H9 (cell line): ENCODE data around the gene MAN1B1. TPM values are rescaled to one million over a fixed set of nuclear protein-coding genes. Genes with fewer than 3 reads are reported as not detected.

ENCODE experiments used
- DNase-seq: peaks from one replicate; pipeline ENCODE4 v3.0.0-alpha.2; 2017
- H2AFZ ChIP-seq: one replicate; pipeline ENCODE4 v1.6.1; 2013; ENCODE audit warnings: mild to moderate bottlenecking, low read length, control low read depth, moderate library complexity
- H2AK5ac ChIP-seq: 2 replicates; pipeline ENCODE4 v1.6.1; 2013; ENCODE audit warnings: low read length, control low read depth, mixed read lengths; ENCODE audit not compliant: insufficient read length
- H2BK120ac ChIP-seq: one replicate; pipeline ENCODE4 v1.6.1; 2013; ENCODE audit warnings: low read depth, mild to moderate bottlenecking, low read length, control low read depth, inconsistent platforms; ENCODE audit not compliant: poor library complexity, severe bottlenecking
- H2BK12ac ChIP-seq: 2 replicates; pipeline ENCODE4 v1.6.1; 2013; ENCODE audit warnings: low read length, control low read depth, mixed read lengths, low read depth; ENCODE audit not compliant: insufficient read length
- H2BK15ac ChIP-seq: 2 replicates; pipeline ENCODE4 v1.6.1; 2013; ENCODE audit warnings: low read depth, low read length, control low read depth
- H2BK20ac ChIP-seq: one replicate; pipeline ENCODE4 v1.6.1; 2013; ENCODE audit warnings: low read depth, mild to moderate bottlenecking, low read length, control low read depth, inconsistent platforms; ENCODE audit not compliant: poor library complexity, severe bottlenecking
- H2BK5ac ChIP-seq: 2 replicates; pipeline ENCODE4 v1.6.1; 2013; ENCODE audit warnings: low read length, control low read depth, mixed read lengths; ENCODE audit not compliant: insufficient read length
- H3K14ac ChIP-seq: 2 replicates; pipeline ENCODE4 v1.6.1; 2013; ENCODE audit warnings: low read length, control low read depth; ENCODE audit not compliant: insufficient read depth
- H3K18ac ChIP-seq: 2 replicates; pipeline ENCODE4 v1.6.1; 2013; ENCODE audit warnings: low read depth, mild to moderate bottlenecking, mixed read lengths, low read length, control low read depth; ENCODE audit not compliant: insufficient read length
- H3K23ac ChIP-seq: 2 replicates; pipeline ENCODE4 v1.6.1; 2013; ENCODE audit warnings: low read length, control low read depth, mixed read lengths, low read depth; ENCODE audit not compliant: insufficient read length
- H3K23me2 ChIP-seq: 2 replicates; pipeline ENCODE4 v1.6.1; 2013; ENCODE audit warnings: low read depth, mild to moderate bottlenecking, mixed read lengths, low read length, control low read depth; ENCODE audit not compliant: insufficient read length, poor library complexity, severe bottlenecking
- H3K27ac ChIP-seq: 2 replicates; pipeline ENCODE4 v1.5.1; 2013; ENCODE audit warnings: low read length, control low read depth, mixed read lengths, low read depth; ENCODE audit not compliant: insufficient read length
- H3K27me3 ChIP-seq: 2 replicates; pipeline ENCODE4 v1.6.1; 2013; ENCODE audit warnings: low read length, control low read depth, inconsistent platforms; ENCODE audit not compliant: insufficient read depth
- H3K4ac ChIP-seq: 2 replicates; pipeline ENCODE4 v1.6.1; 2013; ENCODE audit warnings: low read depth, mild to moderate bottlenecking, control low read depth, inconsistent platforms, low read length, moderate library complexity
- H3K4me1 ChIP-seq: 2 replicates; pipeline ENCODE4 v1.6.1; 2013; ENCODE audit warnings: low read length, control low read depth, inconsistent platforms; ENCODE audit not compliant: insufficient read depth
- H3K4me2 ChIP-seq: 2 replicates; pipeline ENCODE4 v1.6.1; 2013; ENCODE audit warnings: low read length, control low read depth, mixed read lengths; ENCODE audit not compliant: insufficient read length, insufficient read depth
- H3K56ac ChIP-seq: 2 replicates; pipeline ENCODE4 v1.6.1; 2013; ENCODE audit warnings: low read depth, mild to moderate bottlenecking, mixed read lengths, low read length, control low read depth; ENCODE audit not compliant: insufficient read length
- H3K79me1 ChIP-seq: 2 replicates; pipeline ENCODE4 v1.6.1; 2013; ENCODE audit warnings: low read depth, mild to moderate bottlenecking, moderate library complexity, low read length, control low read depth, inconsistent platforms; ENCODE audit not compliant: insufficient read depth, poor library complexity, severe bottlenecking
- H3K79me2 ChIP-seq: 2 replicates; pipeline ENCODE4 v1.6.1; 2013; ENCODE audit warnings: low read length, control low read depth, inconsistent platforms; ENCODE audit not compliant: insufficient read depth
- H3K9ac ChIP-seq: 2 replicates; pipeline ENCODE4 v1.6.1; 2013; ENCODE audit warnings: low read length, control low read depth, mixed read lengths; ENCODE audit not compliant: insufficient read length; ENCODE audit errors: extremely low read depth
- H3K9me3 ChIP-seq: one replicate; pipeline ENCODE4 v1.6.1; 2013; ENCODE audit warnings: low read depth, low read length, inconsistent platforms; ENCODE audit not compliant: control insufficient read depth
- H3T11ph ChIP-seq: one replicate; pipeline ENCODE4 v1.6.1; 2013; ENCODE audit warnings: mild to moderate bottlenecking, low read length, control low read depth, inconsistent platforms
- H4K20me1 ChIP-seq: one replicate; pipeline ENCODE4 v1.6.1; 2013; ENCODE audit not compliant: control insufficient read depth, insufficient read length, insufficient read depth
- H4K5ac ChIP-seq: 2 replicates; pipeline ENCODE4 v1.6.1; 2013; ENCODE audit warnings: low read depth, mild to moderate bottlenecking, mixed read lengths, low read length, control low read depth; ENCODE audit not compliant: insufficient read length
- H4K8ac ChIP-seq: replicated peaks from 2 replicates; pipeline ENCODE4 v1.6.1; 2013; ENCODE audit warnings: low read length, control low read depth, mixed read lengths, low read depth; ENCODE audit not compliant: insufficient read length
- H4K91ac ChIP-seq: 2 replicates; pipeline ENCODE4 v1.6.1; 2013; ENCODE audit warnings: low read depth, mild to moderate bottlenecking, moderate library complexity, mixed read lengths, low read length, control low read depth; ENCODE audit not compliant: insufficient read length
- H3K27ac Mint-ChIP-seq, 3 experiments: 2 replicates in 2 of 3; 3 replicates in 1 of 3; pipeline ENCODE4 v1.8.0; 2020 to 2021; ENCODE audit warnings: mixed read lengths in 3 of 3, mild to moderate bottlenecking in 1 of 3, moderate library complexity in 1 of 3
- H3K27me3 Mint-ChIP-seq: 2 replicates; pipeline ENCODE4 v1.8.0; 2021; ENCODE audit warnings: low read depth, mild to moderate bottlenecking, moderate library complexity, mixed read lengths
- H3K36me3 Mint-ChIP-seq, 3 experiments: 2 replicates in 2 of 3; 3 replicates in 1 of 3; pipeline ENCODE4 v1.8.0; 2020 to 2021; ENCODE audit warnings: low read depth in 3 of 3, mixed read lengths in 3 of 3; ENCODE audit not compliant: insufficient read depth in 1 of 3
- H3K4me1 Mint-ChIP-seq, 2 experiments: 2 replicates each; pipeline ENCODE4 v1.8.0; 2020; ENCODE audit warnings: mixed read lengths in 2 of 2
- H3K4me3 Mint-ChIP-seq, 2 experiments: 2 replicates in 1 of 2; 3 replicates in 1 of 2; pipeline ENCODE4 v1.8.0; 2020 to 2021; ENCODE audit warnings: mild to moderate bottlenecking in 2 of 2, mixed read lengths in 2 of 2, moderate library complexity in 1 of 2
- H3K9me3 Mint-ChIP-seq, 2 experiments: 2 replicates in 1 of 2; 3 replicates in 1 of 2; pipeline ENCODE4 v1.8.0; 2020; ENCODE audit warnings: mild to moderate bottlenecking in 2 of 2, mixed read lengths in 2 of 2, moderate library complexity in 1 of 2
- CTCF ChIP-seq: fragments of 200-600 bp; sonication (generic); conservative IDR thresholded peaks from 3 replicates; pipeline ENCODE4 v1.8.0; 2021; ENCODE audit warnings: antibody characterized with exemption, mild to moderate bottlenecking
- WGBS: extraction: QIAGEN DNeasy Blood & Tissue Kit; methylation state at CpG from one replicate; pipeline ENCODE4 v1.1.7; 2013; ENCODE audit warnings: missing lambda C conversion rate, low lambda C conversion rate, mixed read lengths; ENCODE audit not compliant: insufficient read length; ENCODE audit errors: extremely low coverage; 5-methylcytosine and 5-hydroxymethylcytosine counted together
- total RNA-seq: library from RNA; stranded (reverse); gene quantifications from 2 replicates; pipeline ENCODE4 v1.2.1, GENCODE V29; 2021

MAN1B1 gene
- total RNA-seq, 1 experiment from 2014 or later, result 34.9 TPM

GRCh38 chr9:137083394-137084004 is 3.3 kb upstream of the MAN1B1 start:
- TF ChIP-seq CTCF, result no peak
- Mint-ChIP-seq H3K27ac (no peak overlapping the region; a peak in 1 of 7 replicates), H3K4me3 (no peak overlapping the region), H3K9me3 (no peaks in the 10 kb centered on the region), H3K27me3 (peaks cover 25% of the 10 kb centered on the region), H3K36me3 (no peaks in the 10 kb centered on the region; a peak in 1 of 7 replicates), H3K4me1 (peaks cover 17 to 26% of the 10 kb centered on the region in 2 experiments)
- no peak overlapping the region for H2AFZ ChIP-seq
- no peaks in the 10 kb centered on the region for H3K9me3 ChIP-seq
- H3K23me2 ChIP-seq, result peaks cover 16% of the 10 kb centered on the region
- DNase-seq, result peak; percentile 52
- no peak overlapping the region for H2BK120ac ChIP-seq
- no peaks in the 10 kb centered on the region for H3K79me2 ChIP-seq
- no peaks in the 10 kb centered on the region; the same call in 1 of the 2 replicates for H3K27me3 ChIP-seq
- H2BK15ac ChIP-seq, result no peak overlapping the region
- H4K5ac ChIP-seq, result no peak overlapping the region
- no peak overlapping the region for H4K91ac ChIP-seq
- H3K56ac ChIP-seq, result no peak overlapping the region
- no peak overlapping the region for H3T11ph ChIP-seq
- H3K4me2 ChIP-seq, result no peak overlapping the region
- H3K23ac ChIP-seq, result no peak overlapping the region
- no peak overlapping the region for H3K4ac ChIP-seq
- H4K8ac ChIP-seq, result no peak overlapping the region
- H3K14ac ChIP-seq, result no peak overlapping the region
- no peak overlapping the region for H2BK20ac ChIP-seq
- H2AK5ac ChIP-seq, result no peak overlapping the region
- no peaks in the 10 kb centered on the region for H3K79me1 ChIP-seq
- H3K9ac ChIP-seq, result no peak overlapping the region
- H3K18ac ChIP-seq, result no peak overlapping the region
- H3K27ac ChIP-seq, result no peak overlapping the region
- peaks cover 3% of the 10 kb centered on the region for H4K20me1 ChIP-seq
- no CpG with 5 or more reads among the region's 12 CpGs for WGBS
- no peak overlapping the region for H2BK12ac ChIP-seq
- no peaks in the 10 kb centered on the region; the same call in 1 of the 2 replicates for H3K4me1 ChIP-seq
- H2BK5ac ChIP-seq, result no peak overlapping the region
